HG02759 (cell line): ENCODE results near the gene SLC2A4RG.

Experiments used
- ATAC-seq: cut with Tn5 transposase; IDR thresholded peaks from one replicate; pipeline ENCODE4 v1.9.1; 2021; ENCODE audit warnings: mild to moderate bottlenecking, moderate library complexity; ENCODE audit not compliant: unreplicated experiment

SLC2A4RG gene

GRCh38 chr20:63751471-63752271 is 12.1 kb downstream of the SLC2A4RG start:
- ATAC-seq, result no peak

GRCh38 chr20:63752411-63753101 is 13.0 kb downstream of the SLC2A4RG start:
- no peak for ATAC-seq

- ATAC-seq, result no peak
Observed at GRCh38 chr20:63753381-63753780, 13.8 kb downstream of the SLC2A4RG start.

- ATAC-seq, result no peak
Observed at GRCh38 chr20:63754008-63754407, 14.4 kb downstream of the SLC2A4RG start.

- no peak for ATAC-seq
Observed at GRCh38 chr20:63755933-63756647, 16.5 kb downstream of the SLC2A4RG start.

- ATAC-seq, result no peak
Observed at GRCh38 chr20:63756648-63756991, 17.0 kb downstream of the SLC2A4RG start.

GRCh38 chr20:63758152-63758551 is 18.6 kb downstream of the SLC2A4RG start:
- no peak for ATAC-seq

GRCh38 chr20:63759377-63759901 is 19.9 kb downstream of the SLC2A4RG start:
- ATAC-seq, result no peak

GRCh38 chr20:63765082-63765873 is 25.7 kb downstream of the SLC2A4RG start:
- no peak for ATAC-seq

GRCh38 chr20:63765902-63766301 is 26.3 kb downstream of the SLC2A4RG start:
- no peak for ATAC-seq

GRCh38 chr20:63766695-63767426 is 27.3 kb downstream of the SLC2A4RG start:
- ATAC-seq, result no peak

GRCh38 chr20:63767456-63767855 is 27.9 kb downstream of the SLC2A4RG start:
- ATAC-seq, result no peak

GRCh38 chr20:63767886-63768285 is 28.3 kb downstream of the SLC2A4RG start:
- ATAC-seq, result no peak

- ATAC-seq, result no peak
Observed at GRCh38 chr20:63768591-63769515, 29.3 kb downstream of the SLC2A4RG start.

GRCh38 chr20:63769891-63770474 is 30.4 kb downstream of the SLC2A4RG start:
- ATAC-seq, result no peak

- ATAC-seq, result no peak
Observed at GRCh38 chr20:63771046-63771707, 31.6 kb downstream of the SLC2A4RG start.

- ATAC-seq, result no peak
Observed at GRCh38 chr20:63772781-63773518, 33.4 kb downstream of the SLC2A4RG start.
